Measurements from ENCODE around the gene ATP9B.

ATP9B gene

GRCh38 chr18:79204889-79205807, 136.0 kb downstream of the ATP9B start:
- DNase-seq: no peak

- DNase-seq: no peak
These were observed 137.2 kb downstream of the ATP9B start for GRCh38 chr18:79206444-79206843.

GRCh38 chr18:79208906-79209305, 139.7 kb downstream of the ATP9B start:
- no peak for DNase-seq

GRCh38 chr18:79210002-79210910, 141.1 kb downstream of the ATP9B start:
- DNase-seq: no peak

GRCh38 chr18:79211844-79212243, 142.7 kb downstream of the ATP9B start:
- DNase-seq: no peak

GRCh38 chr18:79214056-79214455, 144.9 kb downstream of the ATP9B start:
- DNase-seq: no peak

GRCh38 chr18:79216176-79216575, 147.0 kb downstream of the ATP9B start:
- no peak for DNase-seq

- no peak for DNase-seq
These were observed 148.9 kb downstream of the ATP9B start for GRCh38 chr18:79217979-79218604.

GRCh38 chr18:79218605-79219190, 149.5 kb downstream of the ATP9B start:
- no peak for DNase-seq

- peak; percentile 8 for DNase-seq
These were observed 151.9 kb downstream of the ATP9B start for GRCh38 chr18:79221136-79221535.

- no peak for DNase-seq
These were observed 153.6 kb downstream of the ATP9B start for GRCh38 chr18:79222790-79223189.

- no peak for DNase-seq
These were observed 154.2 kb downstream of the ATP9B start for GRCh38 chr18:79223431-79223830.

- no peak for DNase-seq
These were observed 155.2 kb downstream of the ATP9B start for GRCh38 chr18:79224381-79224780.

GRCh38 chr18:79227621-79228020, 158.4 kb downstream of the ATP9B start:
- DNase-seq: no peak

GRCh38 chr18:79229431-79229830, 160.2 kb downstream of the ATP9B start:
- no peak for DNase-seq

GRCh38 chr18:79234438-79234837, 165.2 kb downstream of the ATP9B start:
- DNase-seq: no peak

- DNase-seq: no peak
These were observed 170.4 kb downstream of the ATP9B start for GRCh38 chr18:79239631-79240030.

- no peak for DNase-seq
These were observed 172.6 kb downstream of the ATP9B start for GRCh38 chr18:79241755-79242154.

GRCh38 chr18:79242246-79242645, 173.1 kb downstream of the ATP9B start:
- DNase-seq: no peak

- DNase-seq: peak; percentile 45
These were observed 176.4 kb downstream of the ATP9B start for GRCh38 chr18:79245517-79246001.

GRCh38 chr18:79246309-79247108, 177.3 kb downstream of the ATP9B start:
- peak; percentile 77 for DNase-seq
